Activated CD8-positive, alpha-beta T cell treated with anti-CD3 and anti-CD28 coated beads for 36 hours (primary cell): ENCODE measurements around the gene SERPINF2. TPM values are rescaled to one million over a fixed set of nuclear protein-coding genes. Genes with fewer than 3 reads are reported as not detected.

ENCODE experiments used
- ATAC-seq: fragments of 200-7000 bp; cut with Tn5 transposase; one replicate; pipeline ENCODE4 v1.10.0; 2021; ENCODE audit warnings: mild to moderate bottlenecking, moderate library complexity
- CTCF ChIA-PET: fragments of 350-600 bp; sonication (Branson Sonifier 250); formaldehyde crosslinking; loops from one replicate; lab custom pipeline; 2021; ENCODE audit warnings: antibody characterized with exemption; lab: Charles Lee
- POLR2A ChIA-PET: fragments of 350-600 bp; sonication (Branson Sonifier 250); formaldehyde crosslinking; loops from one replicate; lab custom pipeline; 2021; ENCODE audit warnings: antibody characterized with exemption; lab: Charles Lee
- DNase-seq: peaks from one replicate; pipeline ENCODE4 v3.0.0-alpha.2; 2020
- H3K27ac Mint-ChIP-seq: one replicate; pipeline ENCODE4 v1.8.0; 2021; ENCODE audit warnings: mild to moderate bottlenecking, mixed read lengths
- H3K27me3 Mint-ChIP-seq: one replicate; pipeline ENCODE4 v1.8.0; 2021; ENCODE audit warnings: mixed read lengths
- H3K36me3 Mint-ChIP-seq: one replicate; pipeline ENCODE4 v1.8.0; 2021; ENCODE audit warnings: low read depth, mixed read lengths
- H3K4me1 Mint-ChIP-seq: one replicate; pipeline ENCODE4 v1.8.0; 2021; ENCODE audit warnings: low read depth, mixed read lengths
- H3K4me3 Mint-ChIP-seq: one replicate; pipeline ENCODE4 v1.8.0; 2021; ENCODE audit warnings: mild to moderate bottlenecking, moderate library complexity, mixed read lengths
- H3K9me3 Mint-ChIP-seq: one replicate; pipeline ENCODE4 v1.8.0; 2021; ENCODE audit warnings: mixed read lengths
- CTCF ChIP-seq: fragments of 200-600 bp; IDR thresholded peaks from one replicate; pipeline ENCODE4 v1.8.0; 2022; ENCODE audit warnings: antibody characterized with exemption, mild to moderate bottlenecking
- intact Hi-C: fragments of 100-400 bp; cut with micrococcal nuclease; formaldehyde crosslinking; loops from one replicate; pipeline ENCODE4 v1.10.0; 2022
- total RNA-seq, 2 experiments: library from RNA; stranded (reverse); gene quantifications; one replicate each; pipeline ENCODE4 v1.2.3, GENCODE V29; 2021

Gene SERPINF2
- total RNA-seq, 2 experiments from 2014 or later = 0.11 to 0.18 TPM

GRCh38 chr17:1729966-1730325 is 12.7 kb upstream of the SERPINF2 start:
- peaks cover 6% of the 10 kb centered on the region for H3K36me3 Mint-ChIP-seq
- ChIA-PET CTCF (no interaction called here), POLR2A (no interaction called here)
- H3K9me3 Mint-ChIP-seq = no peaks in the 10 kb centered on the region
- H3K4me3 Mint-ChIP-seq = no peak overlapping the region
- DNase-seq (no peak), ATAC-seq (no peak)
- no peaks in the 10 kb centered on the region for H3K27me3 Mint-ChIP-seq
- intact Hi-C loops = loop anchor here (10.0 kb wide), 1 partner anchor 45 kb away; no protein-coding TSS in a partner anchor
- peaks cover 24% of the 10 kb centered on the region for H3K4me1 Mint-ChIP-seq
- H3K27ac Mint-ChIP-seq = no peak overlapping the region
- no peak for TF ChIP-seq CTCF

GRCh38 chr17:1730326-1731193 is 12.1 kb upstream of the SERPINF2 start:
- peaks cover 20% of the 10 kb centered on the region for H3K4me1 Mint-ChIP-seq
- CTCF ChIA-PET = interaction anchor here (1.0 to 2.4 kb wide), 2 partner anchors 9 to 14 kb away, joined by 3 to 8 read pairs; no protein-coding TSS in a partner anchor
- H3K27ac Mint-ChIP-seq = no peak overlapping the region

GRCh38 chr17:1731194-1731506 is 11.5 kb upstream of the SERPINF2 start:
- ChIA-PET POLR2A (interaction anchor here (0.6 to 3.0 kb wide), 3 partner anchors 31 to 527 kb away, joined by 3 to 8 read pairs (median 3); partner anchors contain the start of gene SERPINF1), CTCF (interaction anchor here (1.0 to 2.4 kb wide), 2 partner anchors 10 to 15 kb away, joined by 3 to 8 read pairs; no protein-coding TSS in a partner anchor)
- H3K27ac Mint-ChIP-seq = no peak overlapping the region
- H3K9me3 Mint-ChIP-seq = no peaks in the 10 kb centered on the region
- DNase-seq (no peak), ATAC-seq (no peak)
- H3K4me1 Mint-ChIP-seq = peaks cover 16% of the 10 kb centered on the region
- TF ChIP-seq CTCF = no peak
- H3K4me3 Mint-ChIP-seq = no peak overlapping the region
- intact Hi-C loops = no loop called here
- H3K36me3 Mint-ChIP-seq = peaks cover 6% of the 10 kb centered on the region
- H3K27me3 Mint-ChIP-seq = no peaks in the 10 kb centered on the region

More at GRCh38 chr17:1730326-1731193, 12.1 kb upstream of the SERPINF2 start:
- Mint-ChIP-seq H3K9me3 (no peaks in the 10 kb centered on the region), H3K27me3 (no peaks in the 10 kb centered on the region), H3K36me3 (peaks cover 6% of the 10 kb centered on the region), H3K4me3 (no peak overlapping the region)
- no peak for ATAC-seq
- intact Hi-C loops = no loop called here
- no peak for TF ChIP-seq CTCF
- POLR2A ChIA-PET = interaction anchor here (0.6 to 3.0 kb wide), 3 partner anchors 11 to 53 kb away, joined by 3 to 8 read pairs (median 3); partner anchors contain the start of gene SERPINF1
- no peak for DNase-seq

- Mint-ChIP-seq H3K9me3 (no peaks in the 10 kb centered on the region), H3K27me3 (no peaks in the 10 kb centered on the region), H3K4me3 (no peak overlapping the region), H3K4me1 (peaks cover 19% of the 10 kb centered on the region), H3K27ac (no peak overlapping the region), H3K36me3 (peaks cover 10% of the 10 kb centered on the region)
- intact Hi-C loops = no loop called here
- no peak for TF ChIP-seq CTCF
- ATAC-seq (no peak), DNase-seq (no peak)
- ChIA-PET CTCF (interaction anchor here (0.7 to 2.4 kb wide), 2 partner anchors 11 to 31 kb away, joined by 3 to 8 read pairs; no protein-coding TSS in a partner anchor), POLR2A (interaction anchor here (3.0 kb wide), 1 partner anchor 30 kb away, joined by 8 read pairs; the partner anchor contains the start of gene SERPINF1)
Measured at GRCh38 chr17:1732241-1732832, 10.3 kb upstream of the SERPINF2 start.
